Ovary (tissue), 3 donors: Measurements from ENCODE around the gene TBC1D5.

Experiments
- EP300 ChIP-seq: sonication (generic); formaldehyde crosslinking; IDR thresholded peaks from one replicate; pipeline ENCODE4 v1.6.1; 2017; ENCODE audit warnings: antibody characterized with exemption
- POLR2A ChIP-seq: fragments of 450-650 bp; IDR thresholded peaks from one replicate; pipeline ENCODE4 v1.6.1; 2017; ENCODE audit warnings: antibody characterized with exemption, mild to moderate bottlenecking, moderate library complexity
- TF ChIP-seq, protein P1 (sequence below), 3 donors: fragments of 450-650 bp in 2 of 3; fragments of 200-600 bp in 1 of 3; IDR thresholded peaks; one replicate each; pipeline versions ENCODE4 v1.5.1 to v1.8.0; 2016 to 2022; ENCODE audit warnings: antibody characterized with exemption in 3 of 3, mild to moderate bottlenecking in 1 of 3
- donor health status: DM: no; HTN: no; CAD: no.

DNA sequence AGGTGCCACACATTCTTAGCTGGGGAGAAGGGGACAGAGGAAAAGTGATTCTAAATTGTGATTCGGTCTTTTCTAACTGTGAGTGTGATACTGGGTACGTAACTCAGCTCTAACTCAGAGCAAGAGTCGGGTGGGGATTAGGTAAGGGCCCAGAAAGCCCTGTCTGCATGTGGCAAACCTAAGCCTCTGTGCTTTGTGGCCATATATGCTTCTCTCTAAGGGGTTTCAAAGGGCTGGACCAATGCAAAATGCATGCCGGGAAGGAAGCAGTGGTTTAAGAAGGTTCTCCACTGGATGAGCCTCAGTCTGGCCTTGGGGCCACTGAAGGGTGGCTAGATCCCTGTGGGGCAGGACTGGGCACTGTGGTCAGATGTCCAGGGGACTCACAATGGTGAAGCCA is 581.8 kb downstream of the TBC1D5 start:
- TF ChIP-seq POLR2A = no peak
- TF ChIP-seq, protein P1, sequence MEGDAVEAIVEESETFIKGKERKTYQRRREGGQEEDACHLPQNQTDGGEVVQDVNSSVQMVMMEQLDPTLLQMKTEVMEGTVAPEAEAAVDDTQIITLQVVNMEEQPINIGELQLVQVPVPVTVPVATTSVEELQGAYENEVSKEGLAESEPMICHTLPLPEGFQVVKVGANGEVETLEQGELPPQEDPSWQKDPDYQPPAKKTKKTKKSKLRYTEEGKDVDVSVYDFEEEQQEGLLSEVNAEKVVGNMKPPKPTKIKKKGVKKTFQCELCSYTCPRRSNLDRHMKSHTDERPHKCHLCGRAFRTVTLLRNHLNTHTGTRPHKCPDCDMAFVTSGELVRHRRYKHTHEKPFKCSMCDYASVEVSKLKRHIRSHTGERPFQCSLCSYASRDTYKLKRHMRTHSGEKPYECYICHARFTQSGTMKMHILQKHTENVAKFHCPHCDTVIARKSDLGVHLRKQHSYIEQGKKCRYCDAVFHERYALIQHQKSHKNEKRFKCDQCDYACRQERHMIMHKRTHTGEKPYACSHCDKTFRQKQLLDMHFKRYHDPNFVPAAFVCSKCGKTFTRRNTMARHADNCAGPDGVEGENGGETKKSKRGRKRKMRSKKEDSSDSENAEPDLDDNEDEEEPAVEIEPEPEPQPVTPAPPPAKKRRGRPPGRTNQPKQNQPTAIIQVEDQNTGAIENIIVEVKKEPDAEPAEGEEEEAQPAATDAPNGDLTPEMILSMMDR (IDR thresholded peaks at IDR 0.05) = no peak
- TF ChIP-seq EP300 = no peak
